ENCODE results near the gene MRAS. TPM values are rescaled to one million over a fixed set of nuclear protein-coding genes. Genes with fewer than 3 reads are reported as not detected.

Gene MRAS
- total RNA-seq, 1 donor from 2014 or later, result 40.1 TPM

GRCh38 chr3:138331143-138331894 lies 17.1 kb upstream of the MRAS start:
- no peak for DNase-seq (ENCODE audit: low spot score in 2 of 2, unreplicated experiment in 2 of 2)
- no peak for TF ChIP-seq CTCF (IDR thresholded peaks at IDR 0.05; ENCODE audit: unreplicated experiment)
- H3K4me3 Mint-ChIP-seq, result no peak overlapping the region

GRCh38 chr3:138332472-138333073 lies 15.8 kb upstream of the MRAS start:
- H3K27me3 Mint-ChIP-seq (ENCODE audit: low read depth), result peaks cover 6% of the 10 kb centered on the region
- peaks cover 12% of the 10 kb centered on the region for H3K4me1 Mint-ChIP-seq
- no peaks in the 10 kb centered on the region for H3K9me3 Mint-ChIP-seq
- no peak overlapping the region for H3K27ac Mint-ChIP-seq
- no peaks in the 10 kb centered on the region for H3K36me3 Mint-ChIP-seq
- no peak overlapping the region for H3K4me3 Mint-ChIP-seq
- DNase-seq (ENCODE audit: low spot score in 2 of 2, unreplicated experiment in 2 of 2), result no peak
- peak; percentile 63 for TF ChIP-seq CTCF (IDR thresholded peaks at IDR 0.05; ENCODE audit: unreplicated experiment)

More at GRCh38 chr3:138331143-138331894, 17.1 kb upstream of the MRAS start:
- Mint-ChIP-seq H3K27me3 (ENCODE audit: low read depth) (peaks cover 6% of the 10 kb centered on the region), H3K27ac (no peak overlapping the region), H3K36me3 (no peaks in the 10 kb centered on the region), H3K4me1 (peaks cover 12% of the 10 kb centered on the region), H3K9me3 (no peaks in the 10 kb centered on the region)

GRCh38 chr3:138334608-138335007 lies 13.8 kb upstream of the MRAS start:
- Mint-ChIP-seq H3K9me3 (no peaks in the 10 kb centered on the region), H3K4me1 (peaks cover 4% of the 10 kb centered on the region), H3K27me3 (ENCODE audit: low read depth) (peaks cover 6% of the 10 kb centered on the region), H3K27ac (no peak overlapping the region), H3K36me3 (no peaks in the 10 kb centered on the region), H3K4me3 (no peak overlapping the region)
- no peak for TF ChIP-seq CTCF (IDR thresholded peaks at IDR 0.05; ENCODE audit: unreplicated experiment)
- no peak for DNase-seq (ENCODE audit: low spot score in 2 of 2, unreplicated experiment in 2 of 2)

- no peak for DNase-seq (ENCODE audit: low spot score in 2 of 2, unreplicated experiment in 2 of 2)
- no peak for TF ChIP-seq CTCF (IDR thresholded peaks at IDR 0.05; ENCODE audit: unreplicated experiment)
- Mint-ChIP-seq H3K36me3 (no peaks in the 10 kb centered on the region), H3K27ac (no peak overlapping the region), H3K4me3 (no peak overlapping the region), H3K27me3 (ENCODE audit: low read depth) (peaks cover 6% of the 10 kb centered on the region), H3K9me3 (peaks cover 4% of the 10 kb centered on the region), H3K4me1 (no peaks in the 10 kb centered on the region)
These were observed 11.9 kb upstream of the MRAS start for GRCh38 chr3:138336454-138336999.

GRCh38 chr3:138338244-138338643 lies 10.1 kb upstream of the MRAS start:
- no peak for DNase-seq (ENCODE audit: low spot score in 2 of 2, unreplicated experiment in 2 of 2)
- H3K9me3 Mint-ChIP-seq, result peaks cover 7% of the 10 kb centered on the region
- TF ChIP-seq CTCF (IDR thresholded peaks at IDR 0.05; ENCODE audit: unreplicated experiment), result no peak
- peaks cover 6% of the 10 kb centered on the region for H3K27me3 Mint-ChIP-seq (ENCODE audit: low read depth)
- no peaks in the 10 kb centered on the region for H3K36me3 Mint-ChIP-seq
- H3K27ac Mint-ChIP-seq, result no peak overlapping the region
- no peak overlapping the region for H3K4me3 Mint-ChIP-seq
- H3K4me1 Mint-ChIP-seq, result no peaks in the 10 kb centered on the region

All from mesothelial cell of epicardium (in vitro differentiated cells).